ENCODE measurements around the gene AFG3L2. TPM values are rescaled to one million over a fixed set of nuclear protein-coding genes. Genes with fewer than 3 reads are reported as not detected.

Gene AFG3L2
- total and polyA plus RNA-seq, 2 of the 8 experiments (the other 6 are each of a cell fraction or from before 2014, with no cell fraction given): 29.7 to 84.8 TPM

DNA sequence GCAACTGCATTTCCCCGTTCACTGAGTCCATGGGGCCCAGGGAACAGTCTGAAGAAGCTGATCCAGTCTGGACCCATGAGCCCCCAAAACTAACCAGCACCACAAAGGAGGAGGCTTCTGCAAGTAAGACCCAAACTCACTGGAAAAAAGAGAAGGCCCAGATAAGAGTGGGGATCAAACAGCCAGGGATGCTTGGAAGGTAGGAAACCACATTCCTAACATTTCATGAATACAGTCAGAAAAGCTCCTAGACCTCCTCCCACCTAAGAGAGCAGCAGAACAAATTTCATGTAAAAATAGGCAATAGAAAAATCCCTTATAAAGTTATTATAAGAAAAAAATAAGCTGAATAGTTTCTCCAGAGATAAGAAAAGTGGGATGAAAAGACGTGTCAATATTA lies 38.6 kb downstream of the AFG3L2 start (continued):
- TF ChIP-seq, protein P1, sequence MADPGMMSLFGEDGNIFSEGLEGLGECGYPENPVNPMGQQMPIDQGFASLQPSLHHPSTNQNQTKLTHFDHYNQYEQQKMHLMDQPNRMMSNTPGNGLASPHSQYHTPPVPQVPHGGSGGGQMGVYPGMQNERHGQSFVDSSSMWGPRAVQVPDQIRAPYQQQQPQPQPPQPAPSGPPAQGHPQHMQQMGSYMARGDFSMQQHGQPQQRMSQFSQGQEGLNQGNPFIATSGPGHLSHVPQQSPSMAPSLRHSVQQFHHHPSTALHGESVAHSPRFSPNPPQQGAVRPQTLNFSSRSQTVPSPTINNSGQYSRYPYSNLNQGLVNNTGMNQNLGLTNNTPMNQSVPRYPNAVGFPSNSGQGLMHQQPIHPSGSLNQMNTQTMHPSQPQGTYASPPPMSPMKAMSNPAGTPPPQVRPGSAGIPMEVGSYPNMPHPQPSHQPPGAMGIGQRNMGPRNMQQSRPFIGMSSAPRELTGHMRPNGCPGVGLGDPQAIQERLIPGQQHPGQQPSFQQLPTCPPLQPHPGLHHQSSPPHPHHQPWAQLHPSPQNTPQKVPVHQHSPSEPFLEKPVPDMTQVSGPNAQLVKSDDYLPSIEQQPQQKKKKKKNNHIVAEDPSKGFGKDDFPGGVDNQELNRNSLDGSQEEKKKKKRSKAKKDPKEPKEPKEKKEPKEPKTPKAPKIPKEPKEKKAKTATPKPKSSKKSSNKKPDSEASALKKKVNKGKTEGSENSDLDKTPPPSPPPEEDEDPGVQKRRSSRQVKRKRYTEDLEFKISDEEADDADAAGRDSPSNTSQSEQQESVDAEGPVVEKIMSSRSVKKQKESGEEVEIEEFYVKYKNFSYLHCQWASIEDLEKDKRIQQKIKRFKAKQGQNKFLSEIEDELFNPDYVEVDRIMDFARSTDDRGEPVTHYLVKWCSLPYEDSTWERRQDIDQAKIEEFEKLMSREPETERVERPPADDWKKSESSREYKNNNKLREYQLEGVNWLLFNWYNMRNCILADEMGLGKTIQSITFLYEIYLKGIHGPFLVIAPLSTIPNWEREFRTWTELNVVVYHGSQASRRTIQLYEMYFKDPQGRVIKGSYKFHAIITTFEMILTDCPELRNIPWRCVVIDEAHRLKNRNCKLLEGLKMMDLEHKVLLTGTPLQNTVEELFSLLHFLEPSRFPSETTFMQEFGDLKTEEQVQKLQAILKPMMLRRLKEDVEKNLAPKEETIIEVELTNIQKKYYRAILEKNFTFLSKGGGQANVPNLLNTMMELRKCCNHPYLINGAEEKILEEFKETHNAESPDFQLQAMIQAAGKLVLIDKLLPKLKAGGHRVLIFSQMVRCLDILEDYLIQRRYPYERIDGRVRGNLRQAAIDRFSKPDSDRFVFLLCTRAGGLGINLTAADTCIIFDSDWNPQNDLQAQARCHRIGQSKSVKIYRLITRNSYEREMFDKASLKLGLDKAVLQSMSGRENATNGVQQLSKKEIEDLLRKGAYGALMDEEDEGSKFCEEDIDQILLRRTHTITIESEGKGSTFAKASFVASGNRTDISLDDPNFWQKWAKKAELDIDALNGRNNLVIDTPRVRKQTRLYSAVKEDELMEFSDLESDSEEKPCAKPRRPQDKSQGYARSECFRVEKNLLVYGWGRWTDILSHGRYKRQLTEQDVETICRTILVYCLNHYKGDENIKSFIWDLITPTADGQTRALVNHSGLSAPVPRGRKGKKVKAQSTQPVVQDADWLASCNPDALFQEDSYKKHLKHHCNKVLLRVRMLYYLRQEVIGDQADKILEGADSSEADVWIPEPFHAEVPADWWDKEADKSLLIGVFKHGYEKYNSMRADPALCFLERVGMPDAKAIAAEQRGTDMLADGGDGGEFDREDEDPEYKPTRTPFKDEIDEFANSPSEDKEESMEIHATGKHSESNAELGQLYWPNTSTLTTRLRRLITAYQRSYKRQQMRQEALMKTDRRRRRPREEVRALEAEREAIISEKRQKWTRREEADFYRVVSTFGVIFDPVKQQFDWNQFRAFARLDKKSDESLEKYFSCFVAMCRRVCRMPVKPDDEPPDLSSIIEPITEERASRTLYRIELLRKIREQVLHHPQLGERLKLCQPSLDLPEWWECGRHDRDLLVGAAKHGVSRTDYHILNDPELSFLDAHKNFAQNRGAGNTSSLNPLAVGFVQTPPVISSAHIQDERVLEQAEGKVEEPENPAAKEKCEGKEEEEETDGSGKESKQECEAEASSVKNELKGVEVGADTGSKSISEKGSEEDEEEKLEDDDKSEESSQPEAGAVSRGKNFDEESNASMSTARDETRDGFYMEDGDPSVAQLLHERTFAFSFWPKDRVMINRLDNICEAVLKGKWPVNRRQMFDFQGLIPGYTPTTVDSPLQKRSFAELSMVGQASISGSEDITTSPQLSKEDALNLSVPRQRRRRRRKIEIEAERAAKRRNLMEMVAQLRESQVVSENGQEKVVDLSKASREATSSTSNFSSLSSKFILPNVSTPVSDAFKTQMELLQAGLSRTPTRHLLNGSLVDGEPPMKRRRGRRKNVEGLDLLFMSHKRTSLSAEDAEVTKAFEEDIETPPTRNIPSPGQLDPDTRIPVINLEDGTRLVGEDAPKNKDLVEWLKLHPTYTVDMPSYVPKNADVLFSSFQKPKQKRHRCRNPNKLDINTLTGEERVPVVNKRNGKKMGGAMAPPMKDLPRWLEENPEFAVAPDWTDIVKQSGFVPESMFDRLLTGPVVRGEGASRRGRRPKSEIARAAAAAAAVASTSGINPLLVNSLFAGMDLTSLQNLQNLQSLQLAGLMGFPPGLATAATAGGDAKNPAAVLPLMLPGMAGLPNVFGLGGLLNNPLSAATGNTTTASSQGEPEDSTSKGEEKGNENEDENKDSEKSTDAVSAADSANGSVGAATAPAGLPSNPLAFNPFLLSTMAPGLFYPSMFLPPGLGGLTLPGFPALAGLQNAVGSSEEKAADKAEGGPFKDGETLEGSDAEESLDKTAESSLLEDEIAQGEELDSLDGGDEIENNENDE (IDR thresholded peaks at IDR 0.05; ENCODE audit: insufficient replicate concordance, low read length): no peak
- TF ChIP-seq SP1 (IDR thresholded peaks at IDR 0.05; ENCODE audit: low read depth, low read length) (0 out of 2 replicates have a peak, but pooled peaks have one; percentile 12), MAFK (IDR thresholded peaks at IDR 0.05; ENCODE audit: low read depth, low read length) (no peak), CHD2 (IDR thresholded peaks at IDR 0.05; ENCODE audit: low read length) (no peak), EP300 (IDR thresholded peaks at IDR 0.05; ENCODE audit: borderline replicate concordance in 1 of 2, low read depth in 2 of 2, low read length in 2 of 2) (no peak), SRF (IDR thresholded peaks at IDR 0.05; ENCODE audit: low read depth, low read length) (no peak), GTF2F1 (IDR thresholded peaks at IDR 0.05; ENCODE audit: borderline replicate concordance, low read depth, low read length) (no peak), ASH2L (IDR thresholded peaks at IDR 0.05; ENCODE audit: low read length) (no peak), TEAD4 (IDR thresholded peaks at IDR 0.05; ENCODE audit: low read depth, low read length) (peak; percentile 78)

Measured in H1 (cell line).